GM12892 (cell line): ENCODE results near the gene RBM5.

Source experiments
- POLR2A ChIP-seq: IDR thresholded peaks from 2 replicates; pipeline ENCODE4 v1.6.1; 2011; ENCODE audit warnings: low read depth, low read length, control low read depth
- POLR2AphosphoS5 ChIP-seq: IDR thresholded peaks from 2 replicates; pipeline ENCODE4 v1.6.1; 2011; ENCODE audit warnings: low read depth, low read length, control low read depth
- TAF1 ChIP-seq: IDR thresholded peaks from 2 replicates; pipeline ENCODE4 v1.6.1; 2011; ENCODE audit warnings: low read depth, mild to moderate bottlenecking, control low read depth, low read length, borderline replicate concordance

- no peak for TF ChIP-seq POLR2A
- TF ChIP-seq POLR2AphosphoS5: no peak
- no peak for TF ChIP-seq TAF1
Measured at GRCh38 chr3:50154840-50155490, 66.2 kb downstream of the RBM5 start, which contains the start of gene SEMA3F.
